ENCODE data around the gene SIAH1. TPM values are rescaled to one million over a fixed set of nuclear protein-coding genes. Genes with fewer than 3 reads are reported as not detected.
A peak's percentile ranks its signal among the peaks of the same experiment; 100 is the strongest.

SIAH1 gene
- total and polyA plus RNA-seq, 2 donors (not counting 1 experiment from before 2014, with no cell fraction given), result 10.6 to 47.6 TPM

GRCh38 chr16:48317614-48318315, 67.4 kb downstream of the SIAH1 start:
- Histone ChIP-seq H3K9me3 (ENCODE audit: control extremely low read depth in 1 of 3, control insufficient read depth in 2 of 3, insufficient read depth in 1 of 3, low read length in 2 of 3) (peaks cover 0 to 1% (median under 1%) of the 10 kb centered on the region in 3 donors), H4K20me1 (ENCODE audit: control insufficient read depth, insufficient read depth, low read length, poor library complexity, severe bottlenecking) (no peaks in the 10 kb centered on the region), H2AFZ (ENCODE audit: insufficient read depth, low read depth, low read length, poor library complexity, severe bottlenecking) (no peak overlapping the region), H3K27ac (ENCODE audit: low read length in 2 of 2) (no peak overlapping the region), H3K4me2 (replicated peaks; ENCODE audit: low read depth, low read length, poor library complexity, severe bottlenecking) (peak overlapping the region; percentile 14), H3K27me3 (replicated peaks in 1 of 4; ENCODE audit: control extremely low read depth in 1 of 4, control insufficient read depth in 3 of 4, insufficient read depth in 4 of 4, low read length in 3 of 4) (no peaks in the 10 kb centered on the region), H3K4me3 (ENCODE audit: control extremely low read depth in 1 of 5, extremely low read depth in 1 of 5, insufficient read depth in 1 of 5, low read depth in 2 of 5, low read length in 4 of 5) (peak overlapping the region in 1 of 5 experiments; percentile 10), H3K4me1 (ENCODE audit: control insufficient read depth in 2 of 2, insufficient read depth in 2 of 2, low read length in 2 of 2) (peaks cover 18% of the 10 kb centered on the region in 2 donors), H3K79me2 (ENCODE audit: control insufficient read depth, insufficient read depth, low read length) (peaks cover 4% of the 10 kb centered on the region), H3K9ac (ENCODE audit: low read length) (peak overlapping the region; percentile 16), H3K36me3 (replicated peaks in 1 of 2; ENCODE audit: control extremely low read depth in 1 of 2, control insufficient read depth in 1 of 2, extremely low read depth in 1 of 2, insufficient read depth in 2 of 2, low read length in 1 of 2) (peaks cover 0 to 14% of the 10 kb centered on the region in 2 experiments)
- 0% methylated on average over 1 of the region's 2 CpGs for WGBS (ENCODE audit: insufficient coverage)
- Mint-ChIP-seq H3K4me1 (peaks cover 17% of the 10 kb centered on the region), H3K27ac (peak overlapping the region; percentile 8), H3K9me3 (ENCODE audit: insufficient read depth) (peaks cover 6% of the 10 kb centered on the region), H3K27me3 (no peaks in the 10 kb centered on the region), H3K4me3 (peak overlapping the region; percentile 35)
- intact Hi-C loops (cut with micrococcal nuclease), result no loop called here
- POLR2A ChIA-PET, result interaction anchor here (0.6 kb wide), 1 partner anchor 48 kb away, joined by 8 read pairs; no protein-coding TSS in a partner anchor
- DNase-seq, result no peak
- no peak for TF ChIP-seq CTCF (IDR thresholded peaks at IDR 0.05)
- no peak for TF ChIP-seq EZH2 (IDR thresholded peaks at IDR 0.05; ENCODE audit: borderline replicate concordance, insufficient read depth, low read depth, low read length, poor library complexity, severe bottlenecking)
- CTCF ChIA-PET, result interaction anchor here (0.6 to 0.8 kb wide), 2 partner anchors 8 to 233 kb away, joined by 3 to 5 read pairs; no protein-coding TSS in a partner anchor
- ATAC-seq (ENCODE audit: low read depth), result no peak

- no peak for DNase-seq
- no CpG with 5 or more reads among the region's 1 CpG for WGBS (ENCODE audit: insufficient coverage)
- intact Hi-C loops (cut with micrococcal nuclease), result no loop called here
Observed at GRCh38 chr16:48317026-48317425, 68.2 kb downstream of the SIAH1 start.

More at GRCh38 chr16:48317026-48317425, 68.2 kb downstream of the SIAH1 start:
- Histone ChIP-seq H3K4me2 (replicated peaks; ENCODE audit: low read depth, low read length, poor library complexity, severe bottlenecking) (no peak overlapping the region), H3K79me2 (ENCODE audit: control insufficient read depth, insufficient read depth, low read length) (peaks cover 11% of the 10 kb centered on the region), H3K9me3 (ENCODE audit: control extremely low read depth in 1 of 3, control insufficient read depth in 2 of 3, insufficient read depth in 1 of 3, low read length in 2 of 3) (peaks cover 0 to 8% (median 6%) of the 10 kb centered on the region in 3 donors), H3K27ac (ENCODE audit: low read length in 2 of 2) (no peak overlapping the region), H3K27me3 (replicated peaks in 1 of 4; ENCODE audit: control extremely low read depth in 1 of 4, control insufficient read depth in 3 of 4, insufficient read depth in 4 of 4, low read length in 3 of 4) (no peaks in the 10 kb centered on the region), H3K4me1 (ENCODE audit: control insufficient read depth in 2 of 2, insufficient read depth in 2 of 2, low read length in 2 of 2) (peaks cover 18% of the 10 kb centered on the region in 2 donors), H3K9ac (ENCODE audit: low read length) (no peak overlapping the region), H3K4me3 (ENCODE audit: control extremely low read depth in 1 of 5, extremely low read depth in 1 of 5, insufficient read depth in 1 of 5, low read depth in 2 of 5, low read length in 4 of 5) (no peak overlapping the region), H2AFZ (ENCODE audit: insufficient read depth, low read depth, low read length, poor library complexity, severe bottlenecking) (no peak overlapping the region), H3K36me3 (replicated peaks in 1 of 2; ENCODE audit: control extremely low read depth in 1 of 2, control insufficient read depth in 1 of 2, extremely low read depth in 1 of 2, insufficient read depth in 2 of 2, low read length in 1 of 2) (peaks cover 0 to 13% of the 10 kb centered on the region in 2 experiments), H4K20me1 (ENCODE audit: control insufficient read depth, insufficient read depth, low read length, poor library complexity, severe bottlenecking) (no peaks in the 10 kb centered on the region)
- Mint-ChIP-seq H3K4me1 (peaks cover 17% of the 10 kb centered on the region), H3K27me3 (no peaks in the 10 kb centered on the region), H3K9me3 (ENCODE audit: insufficient read depth) (peaks cover 13% of the 10 kb centered on the region), H3K27ac (no peak overlapping the region), H3K4me3 (no peak overlapping the region)
- ChIA-PET CTCF (no interaction called here), POLR2A (no interaction called here)
- TF ChIP-seq EZH2 (IDR thresholded peaks at IDR 0.05; ENCODE audit: borderline replicate concordance, insufficient read depth, low read depth, low read length, poor library complexity, severe bottlenecking), result no peak
- TF ChIP-seq CTCF (IDR thresholded peaks at IDR 0.05), result no peak
- ATAC-seq (ENCODE audit: low read depth), result no peak

Measured in B cell (primary cell).